Measurements from ENCODE around the gene GLOD4. TPM values are rescaled to one million over a fixed set of nuclear protein-coding genes. Genes with fewer than 3 reads are reported as not detected.
"Not testable (repeated sequence)": the region's sequence is repeated elsewhere in the genome, so short reads cannot be mapped to it uniquely, and the experiment has no call there.

The GLOD4 gene
- total and polyA plus RNA-seq, 10 of the 15 experiments (the other 5 are each of a cell fraction or from before 2014, with no cell fraction given): 40.8 to 107 (median 81.2) TPM

GRCh38 chr17:759964-760363, 22.1 kb downstream of the GLOD4 start (continued):
- TF ChIP-seq, protein P1, sequence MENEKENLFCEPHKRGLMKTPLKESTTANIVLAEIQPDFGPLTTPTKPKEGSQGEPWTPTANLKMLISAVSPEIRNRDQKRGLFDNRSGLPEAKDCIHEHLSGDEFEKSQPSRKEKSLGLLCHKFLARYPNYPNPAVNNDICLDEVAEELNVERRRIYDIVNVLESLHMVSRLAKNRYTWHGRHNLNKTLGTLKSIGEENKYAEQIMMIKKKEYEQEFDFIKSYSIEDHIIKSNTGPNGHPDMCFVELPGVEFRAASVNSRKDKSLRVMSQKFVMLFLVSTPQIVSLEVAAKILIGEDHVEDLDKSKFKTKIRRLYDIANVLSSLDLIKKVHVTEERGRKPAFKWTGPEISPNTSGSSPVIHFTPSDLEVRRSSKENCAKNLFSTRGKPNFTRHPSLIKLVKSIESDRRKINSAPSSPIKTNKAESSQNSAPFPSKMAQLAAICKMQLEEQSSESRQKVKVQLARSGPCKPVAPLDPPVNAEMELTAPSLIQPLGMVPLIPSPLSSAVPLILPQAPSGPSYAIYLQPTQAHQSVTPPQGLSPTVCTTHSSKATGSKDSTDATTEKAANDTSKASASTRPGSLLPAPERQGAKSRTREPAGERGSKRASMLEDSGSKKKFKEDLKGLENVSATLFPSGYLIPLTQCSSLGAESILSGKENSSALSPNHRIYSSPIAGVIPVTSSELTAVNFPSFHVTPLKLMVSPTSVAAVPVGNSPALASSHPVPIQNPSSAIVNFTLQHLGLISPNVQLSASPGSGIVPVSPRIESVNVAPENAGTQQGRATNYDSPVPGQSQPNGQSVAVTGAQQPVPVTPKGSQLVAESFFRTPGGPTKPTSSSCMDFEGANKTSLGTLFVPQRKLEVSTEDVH (IDR thresholded peaks at IDR 0.05; ENCODE audit: low read depth, partially characterized antibody): no peak
- TF ChIP-seq RCOR1 (conservative IDR thresholded peaks at IDR 0.05; ENCODE audit: low read depth, low read length) (no peak), FOS (IDR thresholded peaks at IDR 0.05; ENCODE audit: borderline replicate concordance, extremely low read depth, insufficient read length) (no peak)

GRCh38 chr17:756010-756567, 26.0 kb downstream of the GLOD4 start:
- H3K36me3 ChIP-seq (ENCODE audit: control insufficient read depth in 2 of 2, insufficient read depth in 2 of 2, low read length in 1 of 2); in situ Hi-C loops (cut with MboI); H3K4me1 ChIP-seq (ENCODE audit: control insufficient read depth, insufficient read depth, low read length); H3K79me2 ChIP-seq (ENCODE audit: control insufficient read depth, insufficient read depth, low read length); H4K20me1 ChIP-seq (ENCODE audit: control insufficient read depth, insufficient read depth); BruUV-seq (replicated peaks); H3K27ac ChIP-seq (ENCODE audit: control insufficient read depth, insufficient read depth); SMC1A ChIA-PET (ENCODE audit: uncharacterized antibody, unreplicated experiment); H3K4me2 ChIP-seq (ENCODE audit: control insufficient read depth, insufficient read depth); ATAC-seq; H3K27me3 ChIP-seq (replicated peaks in 1 of 2; ENCODE audit: control insufficient read depth in 2 of 2, insufficient read depth in 2 of 2, low read length in 1 of 2); H3K4me3 ChIP-seq; DNase-seq (ENCODE audit: low read depth, low spot score); RAD21 ChIA-PET (ENCODE audit: unreplicated experiment); intact Hi-C loops (cut with micrococcal nuclease; ENCODE audit: unreplicated experiment); H2AFZ ChIP-seq (ENCODE audit: control insufficient read depth, low read depth, low read length); FAIRE-seq; H3K9ac ChIP-seq (ENCODE audit: control insufficient read depth, insufficient read depth, low read length); H3K9me3 ChIP-seq (replicated peaks; ENCODE audit: control insufficient read depth, insufficient read depth, low read length): not testable (repeated sequence)
- ChIA-PET POLR2A (interaction anchor here (0.6 kb wide), 1 partner anchor 233 kb away, joined by 4 read pairs; no protein-coding TSS in a partner anchor), CTCF (interaction anchor here (0.6 to 1.6 kb wide), 2 partner anchors 26 to 344 kb away, joined by 3 read pairs; partner anchors contain the start of genes GLOD4 and MRM3)
- 90% methylated on average over 15 of the region's 15 CpGs for WGBS (ENCODE audit: insufficient coverage, insufficient replicate concordance, low lambda C conversion rate, missing lambda C conversion rate)

DNA sequence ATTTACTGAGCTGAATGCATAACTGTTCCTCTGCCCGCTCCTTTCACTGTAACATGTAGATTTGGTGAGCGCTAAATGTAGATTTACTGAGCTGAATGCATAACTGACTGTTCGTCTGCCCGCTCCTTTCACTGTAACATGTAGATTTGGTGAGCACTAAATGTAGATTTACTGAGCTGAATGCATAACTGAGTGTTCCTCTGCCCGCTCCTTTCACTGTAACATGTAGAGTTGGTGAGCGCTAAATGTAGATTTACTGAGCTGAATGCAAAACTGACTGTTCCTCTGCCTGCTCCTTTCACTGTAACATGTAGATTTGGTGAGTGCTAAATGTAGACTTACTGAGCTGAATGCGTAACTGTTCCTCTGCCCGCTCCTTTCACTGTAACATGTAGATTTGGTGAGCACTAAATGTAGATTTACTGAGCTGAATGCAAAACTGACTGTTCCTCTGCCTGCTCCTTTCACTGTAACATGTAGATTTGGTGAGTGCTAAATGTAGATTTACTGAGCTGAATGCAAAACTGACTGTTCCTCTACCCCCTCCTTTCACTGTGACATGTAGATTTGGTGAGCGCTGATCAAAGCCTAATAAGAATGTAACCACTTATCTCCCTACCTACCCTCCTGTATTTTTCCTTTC, 26.6 kb downstream of the GLOD4 start:
- H3K27ac ChIP-seq (ENCODE audit: control insufficient read depth, insufficient read depth); H3K27me3 ChIP-seq (replicated peaks in 1 of 2; ENCODE audit: control insufficient read depth in 2 of 2, insufficient read depth in 2 of 2, low read length in 1 of 2); H3K9ac ChIP-seq (ENCODE audit: control insufficient read depth, insufficient read depth, low read length); H3K4me3 ChIP-seq; FAIRE-seq; BruUV-seq (replicated peaks); DNase-seq (ENCODE audit: low read depth, low spot score); H2AFZ ChIP-seq (ENCODE audit: control insufficient read depth, low read depth, low read length); in situ Hi-C loops (cut with MboI); H3K36me3 ChIP-seq (ENCODE audit: control insufficient read depth in 2 of 2, insufficient read depth in 2 of 2, low read length in 1 of 2); ATAC-seq; H4K20me1 ChIP-seq (ENCODE audit: control insufficient read depth, insufficient read depth); H3K4me1 ChIP-seq (ENCODE audit: control insufficient read depth, insufficient read depth, low read length); intact Hi-C loops (cut with micrococcal nuclease; ENCODE audit: unreplicated experiment); H3K9me3 ChIP-seq (replicated peaks; ENCODE audit: control insufficient read depth, insufficient read depth, low read length); H3K4me2 ChIP-seq (ENCODE audit: control insufficient read depth, insufficient read depth): not testable (repeated sequence)
- peaks cover 16% of the 10 kb centered on the region for H3K79me2 ChIP-seq (ENCODE audit: control insufficient read depth, insufficient read depth, low read length)
- ChIA-PET CTCF (interaction anchor here (0.9 to 1.8 kb wide), 5 partner anchors 27 to 343 kb away, joined by 3 to 4 read pairs (median 3); partner anchors contain the start of genes GLOD4 and MRM3), POLR2A (interaction anchor here (0.6 kb wide), 1 partner anchor 52 kb away, joined by 3 read pairs; no protein-coding TSS in a partner anchor), SMC1A (ENCODE audit: uncharacterized antibody, unreplicated experiment) (interaction anchor here (0.7 to 0.9 kb wide), 2 partner anchors 24 to 62 kb away, joined by 3 to 4 read pairs; no protein-coding TSS in a partner anchor), RAD21 (ENCODE audit: unreplicated experiment) (interaction anchor here (1.2 kb wide), 1 partner anchor 41 kb away, joined by 5 read pairs; the partner anchor contains the start of gene VPS53)
- WGBS (ENCODE audit: insufficient coverage, insufficient replicate concordance, low lambda C conversion rate, missing lambda C conversion rate): 99% methylated on average over 9 of the region's 9 CpGs

All from GM12878 (cell line).